Measurements from ENCODE around the gene ALOX5AP. TPM values are rescaled to one million over a fixed set of nuclear protein-coding genes. Genes with fewer than 3 reads are reported as not detected.

Gene ALOX5AP
- polyA plus RNA-seq, 1 donor: 5.6 TPM

GRCh38 chr13:30714629-30715371 lies 20.5 kb upstream of the ALOX5AP start:
- no peak for DNase-seq

DNA sequence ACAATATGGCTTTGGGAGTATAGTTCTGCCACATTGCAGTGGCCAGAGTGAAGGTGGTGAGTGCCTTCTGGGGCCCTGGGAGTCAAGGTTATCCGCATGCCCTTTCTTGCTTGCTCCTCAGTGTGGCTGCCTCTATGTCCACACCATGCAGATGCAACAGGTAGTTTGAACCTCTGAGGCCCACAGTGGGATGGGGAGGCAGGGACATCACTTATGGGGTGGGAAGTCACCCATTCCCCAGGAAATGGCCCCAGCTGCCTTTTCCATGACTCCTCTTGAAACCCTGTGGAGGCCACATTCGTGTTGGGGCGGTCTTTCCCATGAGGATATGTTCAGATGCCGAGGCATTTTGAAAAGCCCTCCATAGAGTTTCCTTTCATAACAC lies 20.0 kb upstream of the ALOX5AP start:
- no peak for DNase-seq

GRCh38 chr13:30715837-30716236 lies 19.5 kb upstream of the ALOX5AP start:
- DNase-seq: no peak

- no peak for DNase-seq
Observed at GRCh38 chr13:30718661-30719524, 16.4 kb upstream of the ALOX5AP start.

GRCh38 chr13:30719525-30719914 lies 15.8 kb upstream of the ALOX5AP start:
- DNase-seq: no peak

DNA sequence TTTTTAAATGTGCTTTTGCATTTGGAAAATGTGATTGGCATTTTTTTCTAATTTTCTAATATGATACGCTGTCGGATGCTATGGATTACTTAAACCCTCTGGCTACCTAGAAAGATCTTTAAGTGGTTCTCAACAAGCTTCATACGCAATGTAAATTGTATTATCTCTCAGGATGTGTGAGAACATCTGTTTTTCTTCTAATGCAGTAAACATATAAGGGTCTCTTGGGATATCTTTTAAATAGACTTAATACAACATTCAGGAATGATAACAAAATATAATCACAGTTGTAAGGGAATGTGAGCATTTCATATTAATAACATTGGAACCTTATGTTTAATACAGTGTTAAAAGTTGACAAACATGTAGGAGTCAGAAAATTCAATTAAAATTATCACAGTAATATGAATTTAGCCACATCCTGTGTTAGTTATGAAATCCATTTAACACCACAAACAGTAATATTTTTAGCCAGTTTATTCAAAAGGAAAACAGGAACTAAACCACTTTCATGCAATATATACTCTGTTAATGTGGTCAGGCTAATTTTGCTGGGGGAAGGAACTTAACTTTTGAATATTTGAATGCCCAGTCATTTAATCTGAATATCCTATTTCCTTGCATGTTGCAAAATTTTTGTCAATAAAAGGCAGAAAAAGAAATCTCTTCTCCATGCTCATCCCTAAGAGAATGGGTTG lies 15.0 kb upstream of the ALOX5AP start:
- no peak for DNase-seq

DNA sequence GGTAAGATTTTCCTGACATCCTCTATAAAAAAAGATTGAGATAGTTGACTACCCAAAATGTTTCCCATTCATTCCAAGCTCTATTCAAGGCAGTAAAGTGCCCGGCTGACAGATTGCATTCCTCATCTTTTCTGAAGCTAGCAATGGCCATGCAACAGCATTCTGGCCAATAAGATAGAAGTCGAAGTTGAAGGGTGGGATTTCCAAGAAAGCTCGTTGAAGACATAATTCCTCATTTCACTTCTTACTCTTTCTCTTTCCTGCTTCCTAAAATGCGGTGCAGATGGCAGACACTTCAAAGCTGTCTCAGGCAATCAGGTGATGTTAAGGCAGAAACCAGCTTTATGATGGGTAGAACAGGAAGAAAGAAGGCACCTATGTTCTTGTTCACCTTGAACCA lies 13.4 kb upstream of the ALOX5AP start:
- no peak for DNase-seq

DNA sequence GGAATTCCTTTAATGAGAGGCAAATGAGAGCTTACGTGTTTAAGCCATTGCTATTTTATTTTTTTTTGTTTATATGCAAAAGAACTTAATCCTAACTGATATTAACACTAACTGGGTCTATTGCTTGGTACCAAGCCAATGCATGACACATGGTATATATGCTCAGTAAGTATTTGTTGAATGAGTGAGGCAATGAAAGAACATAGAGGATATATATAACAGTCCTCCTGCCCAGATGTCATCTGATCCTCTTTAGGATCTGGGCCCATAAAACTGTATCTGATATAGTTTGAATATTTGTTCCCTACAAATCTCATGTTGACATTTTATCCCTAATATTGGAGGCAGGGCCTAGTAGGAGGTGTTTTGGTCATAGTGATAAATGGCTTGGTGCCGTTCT lies 13.0 kb upstream of the ALOX5AP start:
- DNase-seq: no peak

DNA sequence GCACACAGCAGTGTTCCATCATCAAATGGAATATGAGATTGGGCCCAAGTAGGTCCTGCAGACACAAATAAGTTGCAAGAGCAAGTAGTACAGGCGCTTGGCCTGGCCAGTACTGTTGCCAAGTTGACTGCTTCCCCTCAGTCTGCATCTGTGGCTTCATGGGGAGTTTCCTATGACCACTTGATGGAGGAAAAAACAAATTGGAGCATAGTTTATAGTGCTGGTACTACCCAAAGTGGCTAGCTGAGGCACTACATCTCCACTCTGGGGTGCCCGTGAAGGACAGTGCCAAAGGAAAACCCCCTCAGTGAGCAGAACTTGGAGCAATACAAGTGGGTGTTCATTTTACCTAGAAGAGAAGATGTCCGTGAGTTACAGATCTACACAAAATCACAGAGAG lies 10.6 kb upstream of the ALOX5AP start:
- no peak for DNase-seq

- peak; percentile 63 for DNase-seq
Observed at GRCh38 chr13:30725326-30726085, 9.8 kb upstream of the ALOX5AP start.

- DNase-seq: no peak
Observed at GRCh38 chr13:30726192-30726591, 9.2 kb upstream of the ALOX5AP start.

DNA sequence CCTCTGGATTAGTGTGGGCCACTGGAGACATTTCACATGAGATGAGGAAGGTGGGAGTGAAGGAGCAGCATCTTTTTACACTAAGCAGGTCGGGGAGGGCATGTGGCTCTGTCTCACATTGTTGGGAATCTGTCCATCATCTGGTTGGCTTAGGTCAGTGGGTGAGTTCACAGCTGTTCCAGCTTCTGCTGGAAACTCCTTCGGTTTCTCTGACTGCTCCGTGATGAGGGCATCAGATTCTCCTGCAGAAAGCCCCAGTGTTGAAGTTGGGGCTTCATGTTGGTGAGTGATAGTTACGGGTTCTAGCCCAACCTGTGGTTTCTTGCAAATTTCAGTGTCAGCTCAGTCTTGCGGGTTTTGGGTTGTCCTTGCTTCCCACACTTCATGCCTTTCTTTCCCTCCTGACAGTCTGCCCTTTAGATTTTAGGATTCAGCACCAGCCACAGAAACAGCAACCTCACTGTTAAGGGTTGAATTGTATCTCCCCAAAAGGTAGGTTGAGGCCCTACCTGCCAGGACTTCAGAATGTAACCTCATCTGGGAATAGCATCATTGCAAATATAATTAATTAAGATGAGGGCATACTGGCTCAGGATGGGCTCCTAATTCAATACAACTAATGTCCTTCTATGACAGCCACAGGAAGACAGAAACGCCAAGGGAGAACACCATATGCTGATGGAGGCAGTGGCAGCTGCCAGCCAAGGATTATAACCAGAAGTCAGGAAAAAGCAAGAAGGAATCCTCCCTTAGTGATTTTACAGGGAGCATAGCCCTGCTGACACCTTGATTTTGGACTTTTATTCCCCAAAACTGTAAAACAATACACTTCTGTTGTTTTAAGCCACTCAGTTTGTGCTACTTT lies 7.6 kb upstream of the ALOX5AP start:
- no peak for DNase-seq

DNA sequence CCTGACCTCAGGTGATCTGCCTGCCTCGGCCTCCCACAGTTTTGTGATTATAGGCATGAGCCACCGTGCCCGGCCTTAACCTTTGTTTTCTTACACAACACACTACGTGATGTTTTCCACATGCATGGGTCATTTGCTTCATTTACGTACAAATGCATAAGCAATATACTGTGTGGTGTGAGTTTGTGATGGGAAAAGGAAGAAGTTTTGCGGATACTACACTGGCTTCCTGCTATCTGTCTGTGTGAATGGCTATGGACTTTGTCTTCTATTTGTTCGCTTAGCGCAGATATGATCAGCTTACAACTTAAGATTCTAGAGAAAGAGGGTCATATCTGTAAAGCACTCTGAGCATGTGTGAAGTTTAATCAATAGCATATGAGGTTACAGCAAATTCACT lies 5.5 kb upstream of the ALOX5AP start:
- DNase-seq: no peak

DNA sequence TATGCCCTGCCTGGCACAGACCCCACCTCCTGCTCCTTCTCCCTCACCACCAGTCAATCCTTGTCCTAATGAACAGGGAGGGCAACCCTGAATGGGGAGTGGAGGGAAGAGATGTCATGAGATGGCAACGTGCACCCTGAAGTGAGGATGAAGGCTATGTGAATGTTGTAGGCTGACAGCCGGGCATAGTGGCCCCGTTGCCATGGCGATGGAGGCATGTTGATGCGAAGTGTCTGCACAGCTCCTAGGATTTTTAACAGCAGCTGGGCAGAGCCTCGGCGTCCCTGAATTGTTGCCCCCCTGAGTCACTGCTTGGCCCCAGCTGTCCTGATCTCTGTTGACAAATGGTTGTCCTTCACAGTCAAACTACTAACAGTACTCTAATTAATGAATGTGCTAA lies 4.8 kb upstream of the ALOX5AP start:
- no peak for DNase-seq

- no peak for DNase-seq
Observed at GRCh38 chr13:30731361-30732045, 3.8 kb upstream of the ALOX5AP start.

DNA sequence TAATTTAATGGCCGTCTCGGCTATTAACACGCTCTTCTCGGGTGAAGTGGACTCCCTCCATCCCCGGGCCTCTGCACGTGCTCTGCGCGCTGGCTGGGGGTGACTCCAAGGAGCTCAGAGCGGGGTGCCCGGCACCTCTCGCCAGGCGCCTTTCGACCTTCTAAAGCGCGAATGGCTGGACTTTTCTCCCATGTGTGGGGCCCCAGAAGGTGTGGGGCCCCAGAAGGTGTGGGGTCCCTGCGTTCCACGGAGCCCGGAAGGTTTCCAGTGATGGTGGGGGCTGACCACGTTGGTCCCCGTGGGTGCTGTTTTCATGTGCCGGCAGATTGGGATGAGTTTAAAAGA lies 3.3 kb upstream of the ALOX5AP start:
- no peak for DNase-seq

DNA sequence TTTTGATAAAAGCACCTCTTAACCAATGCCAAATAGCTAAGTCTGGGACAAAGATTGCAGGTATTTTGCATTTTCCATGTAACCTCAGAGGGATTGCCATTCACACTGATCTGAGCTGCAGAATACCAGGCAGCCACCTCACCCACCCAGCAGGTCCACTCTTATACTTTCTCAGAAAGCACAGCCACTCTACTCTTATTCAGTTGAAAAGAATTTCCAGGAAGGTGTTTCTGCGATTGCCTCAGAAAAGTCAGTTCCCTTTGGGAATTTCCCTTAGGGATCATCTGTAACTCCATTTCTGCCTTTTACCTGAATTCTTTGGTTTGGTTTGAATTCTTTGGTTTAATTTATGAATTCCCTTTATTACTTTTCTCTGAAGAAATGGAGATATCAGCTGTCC lies 904 bp upstream of the ALOX5AP start:
- no peak for DNase-seq

DNA sequence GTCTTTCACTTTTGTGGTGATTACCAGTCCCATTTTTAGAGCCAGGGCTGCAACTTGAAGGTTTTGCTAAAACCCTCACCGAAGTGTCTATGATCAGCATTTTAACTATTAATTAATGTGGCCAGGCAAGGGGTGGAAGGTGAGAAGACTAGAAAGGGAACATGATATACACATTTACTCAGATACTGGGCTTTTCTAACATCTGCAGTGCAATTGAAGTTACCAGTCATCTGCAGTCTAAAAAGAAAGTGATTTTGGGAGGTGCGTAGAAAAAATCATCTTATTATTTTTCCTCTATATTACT lies 481 bp downstream of the ALOX5AP start:
- no peak for DNase-seq

DNA sequence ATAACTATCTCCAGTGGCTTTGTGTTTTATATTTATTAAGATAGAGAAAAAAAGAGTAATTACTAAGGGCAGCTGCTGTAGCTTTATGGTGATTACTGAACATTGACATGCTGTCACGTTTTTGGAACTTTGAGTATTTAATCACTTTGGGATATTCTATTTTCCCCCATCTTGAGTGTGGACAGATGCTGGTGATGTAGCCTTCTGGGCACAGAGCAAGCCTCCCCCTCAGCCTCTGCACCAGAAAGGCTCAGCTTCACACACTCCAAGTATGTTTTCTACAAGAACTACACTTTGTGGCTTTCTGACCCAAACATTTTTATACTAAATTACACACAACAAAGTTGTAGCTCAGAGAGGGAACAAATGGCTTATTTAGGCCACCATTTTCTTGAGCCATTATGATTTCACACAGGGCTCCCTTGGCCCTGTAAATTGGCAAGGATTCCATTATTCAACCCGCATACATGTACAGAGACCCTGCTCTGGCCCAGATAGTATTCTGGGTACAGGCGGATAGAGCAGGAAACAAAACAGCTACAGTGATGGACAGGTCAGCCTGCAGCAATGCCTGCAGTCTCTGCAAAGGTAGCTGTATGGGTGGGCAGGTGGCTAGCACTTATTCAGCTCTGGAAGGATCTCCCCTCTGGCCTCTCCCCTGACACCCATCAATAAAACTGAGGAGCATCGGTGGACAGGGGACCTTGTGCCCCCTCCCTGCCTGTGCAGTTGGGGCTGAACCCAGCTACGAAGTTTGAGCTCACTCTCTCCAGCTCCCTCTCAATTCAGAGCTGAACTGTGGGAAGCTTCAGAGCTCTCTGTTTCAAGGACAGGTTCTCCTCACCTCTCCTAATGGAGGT lies 1.3 kb downstream of the ALOX5AP start:
- DNase-seq: no peak
